Neutrophil (primary cell): ENCODE data around the gene NDUFV3.
"Not testable (repeated sequence)": the region's sequence is repeated elsewhere in the genome, so short reads cannot be mapped to it uniquely, and the experiment has no call there.

Experiments
- H3K27ac ChIP-seq: fragments of 200-600 bp; sonication (generic); 2 replicates; pipeline ENCODE4 v1.5.1; 2016; ENCODE audit warnings: mild to moderate bottlenecking, moderate library complexity
- H3K27me3 ChIP-seq: fragments of 200-600 bp; sonication (generic); 2 replicates; pipeline ENCODE4 v1.6.0; 2016; ENCODE audit warnings: mild to moderate bottlenecking
- H3K36me3 ChIP-seq: fragments of 200-600 bp; sonication (generic); 2 replicates; pipeline ENCODE4 v1.5.1; 2017
- H3K4me1 ChIP-seq, 2 experiments: fragments of 200-600 bp in 1 of 2; sonication (generic) in 1 of 2; 1 replicate in 1 of 2; 2 replicates in 1 of 2; pipeline versions ENCODE4 v1.5.1 to v1.6.1; 2013 to 2016; ENCODE audit warnings: low read depth in 1 of 2, low read length in 1 of 2, mild to moderate bottlenecking in 1 of 2, moderate library complexity in 1 of 2; ENCODE audit not compliant: control insufficient read depth in 1 of 2, insufficient read depth in 1 of 2
- H3K4me3 ChIP-seq, 2 experiments: fragments of 200-600 bp in 1 of 2; sonication (generic) in 1 of 2; 1 replicate in 1 of 2; 2 replicates in 1 of 2; pipeline ENCODE4 v1.5.1; 2013 to 2016; ENCODE audit warnings: low read depth in 1 of 2, low read length in 1 of 2, mild to moderate bottlenecking in 1 of 2, moderate library complexity in 1 of 2
- H3K9me3 ChIP-seq: fragments of 200-600 bp; sonication (generic); 2 replicates; pipeline ENCODE4 v1.5.1; 2016
- TF ChIP-seq, protein P1 (sequence below): fragments of 200-600 bp; sonication (generic); IDR thresholded peaks from 2 replicates; pipeline ENCODE4 v1.5.1; 2016; ENCODE audit warnings: antibody characterized with exemption

NDUFV3 gene

GRCh38 chr21:42847726-42848125 is 45.4 kb upstream of the NDUFV3 start:
- Histone ChIP-seq H3K36me3 (peaks cover 39% of the 10 kb centered on the region), H3K9me3 (no peaks in the 10 kb centered on the region), H3K27ac (no peak overlapping the region), H3K4me3 (no peak overlapping the region), H3K4me1 (no peaks in the 10 kb centered on the region), H3K27me3 (no peaks in the 10 kb centered on the region)
- TF ChIP-seq, protein P1, sequence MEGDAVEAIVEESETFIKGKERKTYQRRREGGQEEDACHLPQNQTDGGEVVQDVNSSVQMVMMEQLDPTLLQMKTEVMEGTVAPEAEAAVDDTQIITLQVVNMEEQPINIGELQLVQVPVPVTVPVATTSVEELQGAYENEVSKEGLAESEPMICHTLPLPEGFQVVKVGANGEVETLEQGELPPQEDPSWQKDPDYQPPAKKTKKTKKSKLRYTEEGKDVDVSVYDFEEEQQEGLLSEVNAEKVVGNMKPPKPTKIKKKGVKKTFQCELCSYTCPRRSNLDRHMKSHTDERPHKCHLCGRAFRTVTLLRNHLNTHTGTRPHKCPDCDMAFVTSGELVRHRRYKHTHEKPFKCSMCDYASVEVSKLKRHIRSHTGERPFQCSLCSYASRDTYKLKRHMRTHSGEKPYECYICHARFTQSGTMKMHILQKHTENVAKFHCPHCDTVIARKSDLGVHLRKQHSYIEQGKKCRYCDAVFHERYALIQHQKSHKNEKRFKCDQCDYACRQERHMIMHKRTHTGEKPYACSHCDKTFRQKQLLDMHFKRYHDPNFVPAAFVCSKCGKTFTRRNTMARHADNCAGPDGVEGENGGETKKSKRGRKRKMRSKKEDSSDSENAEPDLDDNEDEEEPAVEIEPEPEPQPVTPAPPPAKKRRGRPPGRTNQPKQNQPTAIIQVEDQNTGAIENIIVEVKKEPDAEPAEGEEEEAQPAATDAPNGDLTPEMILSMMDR: no peak

DNA sequence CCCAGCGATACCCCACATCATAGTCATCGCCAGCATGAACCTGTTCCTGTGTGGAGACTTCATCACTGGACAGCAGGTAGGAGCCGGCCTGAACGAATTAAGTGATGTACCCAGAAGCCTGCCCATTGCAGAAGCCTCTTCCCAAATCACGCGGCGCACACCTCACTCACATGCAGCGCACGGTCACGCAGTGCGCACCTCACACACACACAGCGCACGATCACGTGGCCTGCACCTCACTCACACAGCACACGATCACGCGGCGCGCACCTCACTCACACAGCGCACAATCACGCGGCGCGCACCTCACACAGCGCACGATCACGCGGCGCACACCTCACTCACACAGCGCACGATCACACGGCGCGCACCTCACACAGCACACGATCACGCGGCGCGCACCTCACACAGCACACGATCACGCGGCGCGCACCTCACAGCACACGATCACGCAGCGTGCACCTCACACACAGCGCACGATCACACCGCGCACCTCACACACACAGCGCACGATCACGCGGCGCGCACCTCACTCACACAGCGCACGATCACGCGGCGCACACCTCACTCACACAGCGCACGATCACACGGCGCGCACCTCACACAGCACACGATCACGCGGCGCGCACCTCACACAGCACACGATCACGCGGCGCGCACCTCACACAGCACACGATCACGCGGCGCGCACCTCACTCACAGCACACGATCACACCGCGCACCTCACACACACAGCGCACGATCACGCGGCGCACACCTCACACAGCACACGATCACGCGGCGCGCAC is 44.8 kb upstream of the NDUFV3 start:
- peaks cover 44% of the 10 kb centered on the region for H3K36me3 ChIP-seq
- H3K4me1 ChIP-seq, H3K27ac ChIP-seq, H3K9me3 ChIP-seq, H3K4me3 ChIP-seq, H3K27me3 ChIP-seq: not testable (repeated sequence)

- Histone ChIP-seq H3K27ac (no peak overlapping the region), H3K36me3 (peaks cover 52% of the 10 kb centered on the region), H3K4me1 (no peaks in the 10 kb centered on the region), H3K9me3 (no peaks in the 10 kb centered on the region), H3K27me3 (no peaks in the 10 kb centered on the region), H3K4me3 (no peak overlapping the region)
- TF ChIP-seq, protein P1: no peak
Observed at GRCh38 chr21:42848932-42849758, 44.0 kb upstream of the NDUFV3 start.

DNA sequence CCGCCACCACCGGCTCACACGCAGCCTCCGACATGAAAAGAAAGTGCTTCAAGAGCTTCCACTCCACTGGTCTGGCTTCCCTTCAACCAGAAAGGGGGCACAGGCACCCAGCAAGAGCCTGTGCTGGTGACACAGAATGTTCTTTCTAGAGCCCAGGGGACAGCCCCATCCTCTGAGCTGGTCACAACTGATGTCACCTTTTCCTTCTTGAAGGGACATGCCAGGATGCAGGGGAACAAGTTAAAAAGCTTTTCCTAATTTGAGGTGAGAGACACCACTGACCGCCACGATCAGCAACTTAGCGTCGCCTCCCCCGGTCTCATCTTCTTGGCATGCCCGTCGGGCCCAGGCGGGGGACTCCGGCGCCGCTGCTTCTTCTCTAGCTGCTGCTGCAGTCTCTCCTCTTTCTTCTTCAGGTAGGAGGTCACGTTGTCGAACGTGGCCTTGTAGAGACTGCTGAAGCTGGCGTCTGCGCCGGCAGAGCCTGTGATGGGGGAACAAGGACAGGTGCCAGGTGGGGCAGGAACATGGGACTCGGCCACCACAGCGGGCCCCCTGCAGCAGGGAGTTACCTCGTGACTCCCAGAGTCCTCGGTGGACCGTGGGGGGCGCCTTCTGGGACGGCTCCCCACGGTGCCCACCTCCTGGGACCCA is 43.2 kb upstream of the NDUFV3 start:
- TF ChIP-seq, protein P1: no peak
- H3K9me3 ChIP-seq: no peaks in the 10 kb centered on the region
- H3K27ac ChIP-seq: no peak overlapping the region
- no peaks in the 10 kb centered on the region for H3K27me3 ChIP-seq
- H3K4me3 ChIP-seq: no peak overlapping the region
- H3K4me1 ChIP-seq: no peaks in the 10 kb centered on the region
- peaks cover 53% of the 10 kb centered on the region for H3K36me3 ChIP-seq

DNA sequence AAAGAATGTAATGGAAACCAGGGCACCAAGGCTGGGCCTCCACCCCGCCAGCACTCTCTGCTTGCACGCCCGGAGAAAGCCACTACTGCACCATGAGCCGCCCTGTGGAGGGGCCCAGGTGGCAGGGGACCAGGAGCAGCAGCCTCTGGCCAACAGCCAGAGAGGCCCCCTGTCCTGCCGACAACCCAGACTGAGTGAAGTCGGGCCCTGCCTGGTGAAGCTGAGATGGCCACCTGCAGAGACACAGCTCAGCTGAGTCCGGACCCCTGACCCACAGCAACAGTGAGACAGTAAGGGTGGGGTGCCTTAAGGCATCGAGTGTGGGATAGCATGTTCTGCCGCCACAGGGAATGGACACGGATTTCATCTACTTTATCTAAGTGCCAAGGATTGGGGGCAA is 42.6 kb upstream of the NDUFV3 start:
- Histone ChIP-seq H3K36me3 (peaks cover 55% of the 10 kb centered on the region), H3K27ac (no peak overlapping the region), H3K4me3 (no peak overlapping the region), H3K9me3 (no peaks in the 10 kb centered on the region), H3K27me3 (no peaks in the 10 kb centered on the region), H3K4me1 (no peaks in the 10 kb centered on the region)
- TF ChIP-seq, protein P1: no peak
